Measurements from ENCODE around the gene INTS7. TPM values are rescaled to one million over a fixed set of nuclear protein-coding genes. Genes with fewer than 3 reads are reported as not detected.

INTS7 gene
- polyA plus RNA-seq, 1 of the 3 experiments (the other 2 are of a cell fraction) = 8.7 TPM

DNA sequence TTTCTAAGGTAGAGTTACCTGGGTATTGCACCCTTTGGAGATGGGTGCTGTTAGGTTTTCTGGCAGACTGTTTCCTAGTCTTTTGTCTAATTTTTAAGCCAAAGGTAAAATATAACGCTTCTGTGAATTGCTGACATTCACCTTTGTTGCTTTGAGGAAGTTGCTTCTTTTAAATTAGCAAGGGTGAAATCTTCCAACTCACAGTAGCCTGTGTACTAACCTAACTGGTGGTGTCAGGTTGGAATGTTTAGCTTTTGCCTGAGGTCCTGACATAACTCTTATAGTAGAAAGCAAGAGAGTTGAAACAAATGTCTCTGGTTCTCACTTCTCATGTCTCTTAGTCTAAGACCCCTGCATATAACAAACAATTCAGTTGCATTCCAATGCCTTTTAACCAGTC is 143.6 kb downstream of the INTS7 start:
- ChIA-PET CTCF (no interaction called here), POLR2A (no interaction called here)
- Histone ChIP-seq H4K20me1 (ENCODE audit: insufficient read depth) (no peaks in the 10 kb centered on the region), H2AFZ (ENCODE audit: low read depth) (no peak overlapping the region), H3K4me3 (ENCODE audit: low read depth in 2 of 2, low read length in 1 of 2) (no peak overlapping the region), H3K27ac (ENCODE audit: low read depth in 2 of 2, low read length in 1 of 2) (no peak overlapping the region), H3F3A (replicated peaks; ENCODE audit: insufficient read depth) (no peaks in the 10 kb centered on the region), H3K9me3 (no peaks in the 10 kb centered on the region), H3K9me2 (no peaks in the 10 kb centered on the region), H3K27me3 (ENCODE audit: insufficient read depth) (no peaks in the 10 kb centered on the region; the same call in 1 of the 2 replicates), H3K4me2 (no peak overlapping the region), H3K79me2 (ENCODE audit: insufficient read depth) (no peaks in the 10 kb centered on the region), H3K9ac (no peak overlapping the region), H3K4me1 (ENCODE audit: control insufficient read depth in 1 of 2, insufficient read depth in 2 of 2, low read depth in 1 of 2, low read length in 1 of 2) (no peaks in the 10 kb centered on the region; a peak in 1 of 4 replicates), H3K36me3 (replicated peaks in 1 of 2; ENCODE audit: control insufficient read depth in 1 of 2, insufficient read depth in 2 of 2, low read length in 1 of 2) (no peaks in the 10 kb centered on the region)
- TF ChIP-seq POLR2AphosphoS5 (IDR thresholded peaks at IDR 0.05; ENCODE audit: low read depth, low read length) = no peak
- no peak for TF ChIP-seq TAF1 (IDR thresholded peaks at IDR 0.05; ENCODE audit: borderline replicate concordance, low read depth, low read length)
- TF ChIP-seq YY1 (IDR thresholded peaks at IDR 0.05; ENCODE audit: low read depth) = no peak
- no peak for TF ChIP-seq CTCF (IDR thresholded peaks at IDR 0.05)
- TF ChIP-seq NRF1 (IDR thresholded peaks at IDR 0.05; ENCODE audit: low read depth, low read length) = no peak
- TF ChIP-seq, protein P1, sequence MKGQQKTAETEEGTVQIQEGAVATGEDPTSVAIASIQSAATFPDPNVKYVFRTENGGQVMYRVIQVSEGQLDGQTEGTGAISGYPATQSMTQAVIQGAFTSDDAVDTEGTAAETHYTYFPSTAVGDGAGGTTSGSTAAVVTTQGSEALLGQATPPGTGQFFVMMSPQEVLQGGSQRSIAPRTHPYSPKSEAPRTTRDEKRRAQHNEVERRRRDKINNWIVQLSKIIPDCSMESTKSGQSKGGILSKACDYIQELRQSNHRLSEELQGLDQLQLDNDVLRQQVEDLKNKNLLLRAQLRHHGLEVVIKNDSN (IDR thresholded peaks at IDR 0.05; ENCODE audit: borderline replicate concordance, low read depth) = no peak
- WGBS (ENCODE audit: low lambda C conversion rate) = 57% methylated on average over 1 of the region's 1 CpG
- no peak for DNase-seq

Small RNA genes lying within 50 kb of the gene (small RNA-seq; reads per million reads assigned to genes)
- gene MIR3122 (0 reads per million in 7 experiments), gene RF00568 (0 reads per million in 7 experiments)

Other genes starting within 250 kb of the INTS7 start
- gene LPGAT1, start 204.8 kb downstream of the INTS7 start, polyA plus RNA-seq (2012; rRNA removed) = 4.8 and 6.3 TPM in 2 replicates
- gene DTL, start 191 bp upstream of the INTS7 start, polyA plus RNA-seq (2012; rRNA removed) = 9.3 and 12.6 TPM in 2 replicates
- gene PPP2R5A, start 249.9 kb upstream of the INTS7 start, polyA plus RNA-seq (2012; rRNA removed) = 5.4 and 6.1 TPM in 2 replicates